GM12873 (cell line): ENCODE data around the gene HOXA4.

Source experiments
- TF ChIP-seq, protein P1 (sequence below): IDR thresholded peaks from 2 replicates; pipeline ENCODE4 v1.5.1; 2012; ENCODE audit warnings: low read depth, mild to moderate bottlenecking, moderate library complexity, low read length, control low read depth; ENCODE audit not compliant: insufficient read depth; ENCODE audit errors: missing control alignments

HOXA4 gene

GRCh38 chr7:27116962-27117886 is 13.3 kb downstream of the HOXA4 start:
- TF ChIP-seq, protein P1, sequence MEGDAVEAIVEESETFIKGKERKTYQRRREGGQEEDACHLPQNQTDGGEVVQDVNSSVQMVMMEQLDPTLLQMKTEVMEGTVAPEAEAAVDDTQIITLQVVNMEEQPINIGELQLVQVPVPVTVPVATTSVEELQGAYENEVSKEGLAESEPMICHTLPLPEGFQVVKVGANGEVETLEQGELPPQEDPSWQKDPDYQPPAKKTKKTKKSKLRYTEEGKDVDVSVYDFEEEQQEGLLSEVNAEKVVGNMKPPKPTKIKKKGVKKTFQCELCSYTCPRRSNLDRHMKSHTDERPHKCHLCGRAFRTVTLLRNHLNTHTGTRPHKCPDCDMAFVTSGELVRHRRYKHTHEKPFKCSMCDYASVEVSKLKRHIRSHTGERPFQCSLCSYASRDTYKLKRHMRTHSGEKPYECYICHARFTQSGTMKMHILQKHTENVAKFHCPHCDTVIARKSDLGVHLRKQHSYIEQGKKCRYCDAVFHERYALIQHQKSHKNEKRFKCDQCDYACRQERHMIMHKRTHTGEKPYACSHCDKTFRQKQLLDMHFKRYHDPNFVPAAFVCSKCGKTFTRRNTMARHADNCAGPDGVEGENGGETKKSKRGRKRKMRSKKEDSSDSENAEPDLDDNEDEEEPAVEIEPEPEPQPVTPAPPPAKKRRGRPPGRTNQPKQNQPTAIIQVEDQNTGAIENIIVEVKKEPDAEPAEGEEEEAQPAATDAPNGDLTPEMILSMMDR = no peak

GRCh38 chr7:27116031-27116961 is 14.3 kb downstream of the HOXA4 start:
- TF ChIP-seq, protein P1 = no peak

- TF ChIP-seq, protein P1 = no peak
These were observed 15.1 kb downstream of the HOXA4 start for GRCh38 chr7:27115221-27116026.

DNA sequence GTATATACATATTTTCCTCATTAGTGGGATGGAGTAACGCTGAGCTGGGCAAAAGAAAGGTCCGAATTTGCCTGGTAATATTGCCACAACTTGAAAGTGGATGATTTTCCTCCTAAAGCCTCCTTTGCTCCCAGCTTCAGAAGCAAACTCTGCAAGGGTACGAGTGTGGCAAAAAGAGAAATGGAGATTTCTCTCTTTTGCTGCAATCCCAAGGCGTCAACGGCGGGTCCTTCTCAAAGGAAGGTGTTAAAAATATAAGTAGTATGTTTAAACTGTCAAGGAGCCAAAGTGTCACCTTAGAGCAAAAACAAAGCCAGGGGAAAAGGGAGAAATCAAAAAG is 15.7 kb downstream of the HOXA4 start:
- TF ChIP-seq, protein P1 = no peak

GRCh38 chr7:27113991-27114769 is 16.4 kb downstream of the HOXA4 start:
- TF ChIP-seq, protein P1 = no peak

DNA sequence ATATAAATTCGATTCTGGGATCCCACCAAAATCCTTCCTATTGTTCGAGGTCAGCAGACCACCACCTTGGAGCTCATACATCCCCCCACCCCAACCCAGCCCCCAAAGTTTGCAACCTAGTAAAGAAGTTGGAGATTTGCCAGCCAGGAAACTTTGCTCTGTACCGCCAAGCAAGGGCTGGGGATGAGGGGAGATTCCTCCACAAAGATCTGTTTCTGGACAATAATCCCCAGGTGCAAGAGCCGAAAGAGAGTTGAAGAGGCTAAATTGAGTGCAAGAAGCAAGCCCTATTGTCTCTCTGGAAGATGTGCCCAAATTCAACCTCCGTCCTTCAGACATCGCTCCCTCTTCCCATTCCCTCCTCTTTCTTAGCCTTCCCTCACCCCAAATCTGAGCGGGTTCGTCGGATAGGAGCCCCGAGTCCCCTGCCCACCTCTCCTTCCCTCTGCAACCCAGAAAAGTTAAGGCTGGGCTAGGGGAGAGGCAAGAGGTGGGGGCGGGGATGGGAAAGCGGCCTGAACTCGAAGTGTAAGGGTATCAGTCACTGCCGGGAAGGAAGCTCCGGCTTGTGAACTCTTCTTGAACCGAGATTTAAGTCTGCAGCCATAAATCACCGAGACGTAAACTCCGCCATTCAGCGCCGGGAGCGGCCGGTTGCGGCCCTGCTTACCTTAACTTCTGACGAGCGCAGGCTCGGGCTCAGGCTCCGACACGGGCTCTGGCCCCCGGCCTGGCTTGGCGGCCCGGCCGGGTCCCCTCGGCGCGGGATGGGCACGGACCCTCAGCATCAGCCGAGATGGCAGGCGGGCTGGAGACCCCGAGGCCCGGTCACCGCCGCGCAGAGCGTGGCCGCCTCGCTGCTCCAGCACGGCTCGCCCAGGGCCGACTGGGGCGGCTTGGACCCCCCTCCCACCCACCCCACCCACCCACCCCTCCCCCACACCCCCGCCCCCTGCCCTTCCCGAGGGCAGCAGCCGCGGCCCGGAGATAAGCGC is 17.3 kb downstream of the HOXA4 start:
- TF ChIP-seq, protein P1 = no peak
